ENCODE results near the gene PGS1. TPM values are rescaled to one million over a fixed set of nuclear protein-coding genes. Genes with fewer than 3 reads are reported as not detected.
"Not testable (repeated sequence)": the region's sequence is repeated elsewhere in the genome, so short reads cannot be mapped to it uniquely, and the experiment has no call there.

Gene PGS1
- total RNA-seq, 3 donors from 2014 or later, result 47.4 to 51.7 (median 47.5) TPM

GRCh38 chr17:78451753-78452152, 73.3 kb downstream of the PGS1 start:
- H3K4me3 Mint-ChIP-seq, result no peak overlapping the region

GRCh38 chr17:78454346-78454745, 75.9 kb downstream of the PGS1 start:
- ATAC-seq, result no peak
- Mint-ChIP-seq H3K27me3 (ENCODE audit: low read depth) (no peaks in the 10 kb centered on the region), H3K4me1 (ENCODE audit: low read depth) (no peaks in the 10 kb centered on the region), H3K36me3 (ENCODE audit: insufficient read depth) (no peaks in the 10 kb centered on the region), H3K9me3 (no peaks in the 10 kb centered on the region), H3K4me3 (no peak overlapping the region)
- no peak for DNase-seq

More at GRCh38 chr17:78451753-78452152, 73.3 kb downstream of the PGS1 start:
- no peak for DNase-seq
- Mint-ChIP-seq H3K9me3 (no peaks in the 10 kb centered on the region), H3K36me3 (ENCODE audit: insufficient read depth) (no peaks in the 10 kb centered on the region), H3K4me1 (ENCODE audit: low read depth) (no peaks in the 10 kb centered on the region), H3K27me3 (ENCODE audit: low read depth) (no peaks in the 10 kb centered on the region)
- no peak for ATAC-seq

GRCh38 chr17:78458091-78458490, 79.6 kb downstream of the PGS1 start:
- Mint-ChIP-seq H3K36me3 (ENCODE audit: insufficient read depth) (no peaks in the 10 kb centered on the region), H3K4me1 (ENCODE audit: low read depth) (no peaks in the 10 kb centered on the region), H3K27me3 (ENCODE audit: low read depth) (no peaks in the 10 kb centered on the region), H3K9me3 (no peaks in the 10 kb centered on the region), H3K4me3 (no peak overlapping the region)
- ATAC-seq (no peak), DNase-seq (no peak)

GRCh38 chr17:78458736-78459335, 80.4 kb downstream of the PGS1 start:
- Mint-ChIP-seq H3K4me3 (no peak overlapping the region), H3K27me3 (ENCODE audit: low read depth) (no peaks in the 10 kb centered on the region)

GRCh38 chr17:78459696-78460095, 81.2 kb downstream of the PGS1 start:
- Mint-ChIP-seq H3K4me3 (no peak overlapping the region), H3K27me3 (ENCODE audit: low read depth) (no peaks in the 10 kb centered on the region), H3K36me3 (ENCODE audit: insufficient read depth) (no peaks in the 10 kb centered on the region), H3K9me3 (no peaks in the 10 kb centered on the region), H3K4me1 (ENCODE audit: low read depth) (no peaks in the 10 kb centered on the region)
- ATAC-seq (no peak), DNase-seq (no peak)

More at GRCh38 chr17:78458736-78459335, 80.4 kb downstream of the PGS1 start:
- ATAC-seq, result no peak
- H3K36me3 Mint-ChIP-seq (ENCODE audit: insufficient read depth), result no peaks in the 10 kb centered on the region
- H3K9me3 Mint-ChIP-seq, result no peaks in the 10 kb centered on the region
- H3K4me1 Mint-ChIP-seq (ENCODE audit: low read depth), result no peaks in the 10 kb centered on the region
- DNase-seq, result no peak

GRCh38 chr17:78460176-78460675, 81.8 kb downstream of the PGS1 start:
- Mint-ChIP-seq H3K9me3 (no peaks in the 10 kb centered on the region), H3K4me1 (ENCODE audit: low read depth) (no peaks in the 10 kb centered on the region), H3K4me3 (no peak overlapping the region), H3K36me3 (ENCODE audit: insufficient read depth) (no peaks in the 10 kb centered on the region), H3K27me3 (ENCODE audit: low read depth) (no peaks in the 10 kb centered on the region)
- no peak for ATAC-seq
- no peak for DNase-seq

GRCh38 chr17:78460951-78461798, 82.7 kb downstream of the PGS1 start:
- H3K36me3 Mint-ChIP-seq (ENCODE audit: insufficient read depth), result no peaks in the 10 kb centered on the region

GRCh38 chr17:78461799-78462053, 83.3 kb downstream of the PGS1 start:
- ATAC-seq, result no peak
- Mint-ChIP-seq H3K27me3 (ENCODE audit: low read depth) (no peaks in the 10 kb centered on the region), H3K4me1 (ENCODE audit: low read depth) (no peaks in the 10 kb centered on the region), H3K4me3 (no peak overlapping the region), H3K36me3 (ENCODE audit: insufficient read depth) (no peaks in the 10 kb centered on the region), H3K9me3 (no peaks in the 10 kb centered on the region)
- DNase-seq, result no peak

More at GRCh38 chr17:78460951-78461798, 82.7 kb downstream of the PGS1 start:
- no peaks in the 10 kb centered on the region for H3K27me3 Mint-ChIP-seq (ENCODE audit: low read depth)
- no peaks in the 10 kb centered on the region for H3K9me3 Mint-ChIP-seq
- no peak for ATAC-seq
- H3K4me3 Mint-ChIP-seq, result no peak overlapping the region
- no peaks in the 10 kb centered on the region for H3K4me1 Mint-ChIP-seq (ENCODE audit: low read depth)
- DNase-seq, result no peak

GRCh38 chr17:78462148-78462547, 83.7 kb downstream of the PGS1 start:
- Mint-ChIP-seq H3K27me3 (ENCODE audit: low read depth) (no peaks in the 10 kb centered on the region), H3K4me3 (no peak overlapping the region), H3K4me1 (ENCODE audit: low read depth) (no peaks in the 10 kb centered on the region), H3K36me3 (ENCODE audit: insufficient read depth) (no peaks in the 10 kb centered on the region), H3K9me3 (no peaks in the 10 kb centered on the region)
- no peak for ATAC-seq
- no peak for DNase-seq

- not testable (repeated sequence) for DNase-seq; H3K4me1 Mint-ChIP-seq (ENCODE audit: low read depth); ATAC-seq; H3K27me3 Mint-ChIP-seq (ENCODE audit: low read depth); H3K4me3 Mint-ChIP-seq; H3K9me3 Mint-ChIP-seq; H3K36me3 Mint-ChIP-seq (ENCODE audit: insufficient read depth)
Observed at GRCh38 chr17:78466109-78466785, 87.8 kb downstream of the PGS1 start.

- Mint-ChIP-seq H3K36me3 (ENCODE audit: insufficient read depth) (no peaks in the 10 kb centered on the region), H3K27me3 (ENCODE audit: low read depth) (no peaks in the 10 kb centered on the region), H3K9me3 (no peaks in the 10 kb centered on the region), H3K4me1 (ENCODE audit: low read depth) (no peaks in the 10 kb centered on the region), H3K4me3 (no peak overlapping the region)
- DNase-seq (no peak), ATAC-seq (no peak)
Observed at GRCh38 chr17:78466786-78467715, 88.6 kb downstream of the PGS1 start.

- DNase-seq (no peak), ATAC-seq (no peak)
- no peak overlapping the region for H3K4me3 Mint-ChIP-seq
- no peaks in the 10 kb centered on the region for H3K4me1 Mint-ChIP-seq (ENCODE audit: low read depth)
- H3K36me3 Mint-ChIP-seq (ENCODE audit: insufficient read depth), result no peaks in the 10 kb centered on the region
- no peaks in the 10 kb centered on the region for H3K9me3 Mint-ChIP-seq
- peaks cover 4% of the 10 kb centered on the region for H3K27me3 Mint-ChIP-seq (ENCODE audit: low read depth)
Observed at GRCh38 chr17:78468366-78468765, 89.9 kb downstream of the PGS1 start.

GRCh38 chr17:78469443-78469842, 91.0 kb downstream of the PGS1 start:
- H3K36me3 Mint-ChIP-seq (ENCODE audit: insufficient read depth), result no peaks in the 10 kb centered on the region
- H3K4me3 Mint-ChIP-seq, result no peak overlapping the region
- H3K4me1 Mint-ChIP-seq (ENCODE audit: low read depth), result peaks cover 3% of the 10 kb centered on the region
- DNase-seq, result no peak
- H3K27me3 Mint-ChIP-seq (ENCODE audit: low read depth), result peaks cover 4% of the 10 kb centered on the region
- no peak for ATAC-seq
- H3K9me3 Mint-ChIP-seq, result no peaks in the 10 kb centered on the region

- H3K36me3 Mint-ChIP-seq (ENCODE audit: insufficient read depth), result no peaks in the 10 kb centered on the region
- no peak for DNase-seq
- no peak for ATAC-seq
- H3K4me1 Mint-ChIP-seq (ENCODE audit: low read depth), result peaks cover 11% of the 10 kb centered on the region
- H3K4me3 Mint-ChIP-seq, result no peak overlapping the region
- no peaks in the 10 kb centered on the region for H3K9me3 Mint-ChIP-seq
- H3K27me3 Mint-ChIP-seq (ENCODE audit: low read depth), result peaks cover 4% of the 10 kb centered on the region
Observed at GRCh38 chr17:78471635-78472034, 93.2 kb downstream of the PGS1 start.
